MM.1S (cell line): ENCODE measurements around the gene CFAP54.

ENCODE experiments used
- DNase-seq: peaks from one replicate; pipeline ENCODE4 v3.0.0-alpha.2; 2015
- H2AFZ ChIP-seq: fragments of 300-600 bp; sonication (generic); 2 replicates; pipeline ENCODE4 v1.6.0; 2016; ENCODE audit warnings: antibody characterized with exemption, low read length
- H3F3A ChIP-seq: fragments of 300-600 bp; sonication (generic); 2 replicates; pipeline ENCODE4 v1.6.1; 2016; ENCODE audit warnings: mild to moderate bottlenecking, antibody characterized with exemption, low read length, moderate library complexity, mixed read lengths; ENCODE audit not compliant: insufficient read depth
- H3K27ac ChIP-seq: fragments of 300-600 bp; sonication (generic); 2 replicates; pipeline ENCODE4 v1.5.1; 2016; ENCODE audit warnings: mild to moderate bottlenecking, low read length
- H3K27me3 ChIP-seq: fragments of 300-600 bp; sonication (generic); replicated peaks from 2 replicates; pipeline ENCODE4 v1.6.0; 2016; ENCODE audit warnings: low read length; ENCODE audit not compliant: insufficient read depth
- H3K36me3 ChIP-seq: fragments of 300-600 bp; sonication (generic); replicated peaks from 2 replicates; pipeline ENCODE4 v1.6.1; 2016; ENCODE audit warnings: mild to moderate bottlenecking, low read length, mixed read lengths; ENCODE audit not compliant: insufficient read depth
- H3K4me1 ChIP-seq: fragments of 300-600 bp; sonication (generic); 2 replicates; pipeline ENCODE4 v1.6.1; 2016; ENCODE audit warnings: low read length, mixed read lengths
- H3K4me2 ChIP-seq: fragments of 300-600 bp; sonication (generic); 2 replicates; pipeline ENCODE4 v1.6.0; 2016; ENCODE audit warnings: low read depth, low read length
- H3K4me3 ChIP-seq: fragments of 300-600 bp; sonication (generic); 2 replicates; pipeline ENCODE4 v1.5.1; 2016; ENCODE audit warnings: low read length, mixed read lengths
- H3K79me2 ChIP-seq: fragments of 300-600 bp; sonication (generic); 2 replicates; pipeline ENCODE4 v1.6.1; 2016; ENCODE audit warnings: mixed run types, low read length, mixed read lengths
- H3K9ac ChIP-seq: fragments of 300-600 bp; sonication (generic); 2 replicates; pipeline ENCODE4 v1.6.1; 2016; ENCODE audit warnings: low read length, mixed read lengths
- H3K9me2 ChIP-seq: fragments of 300-600 bp; sonication (generic); replicated peaks from 2 replicates; pipeline ENCODE4 v1.6.1; 2016; ENCODE audit warnings: mild to moderate bottlenecking, low read length, mixed read lengths; ENCODE audit not compliant: insufficient read depth
- H3K9me3 ChIP-seq: fragments of 300-600 bp; sonication (generic); replicated peaks from 2 replicates; pipeline ENCODE4 v1.6.1; 2016; ENCODE audit warnings: mild to moderate bottlenecking, low read length, mixed read lengths; ENCODE audit not compliant: insufficient read depth
- H4K20me1 ChIP-seq: fragments of 300-600 bp; sonication (generic); 2 replicates; pipeline ENCODE4 v1.6.1; 2016; ENCODE audit warnings: mild to moderate bottlenecking, low read length, moderate library complexity, mixed read lengths; ENCODE audit not compliant: insufficient read depth
- CTCF ChIP-seq: fragments of 300-600 bp; sonication (generic); IDR thresholded peaks from 2 replicates; pipeline ENCODE4 v1.5.1; 2016; ENCODE audit warnings: antibody characterized with exemption, low read length, mixed read lengths
- EZH2 ChIP-seq: fragments of 300-600 bp; sonication (generic); optimal IDR thresholded peaks from 2 replicates; pipeline ENCODE3; 2017; ENCODE audit warnings: low read depth, mild to moderate bottlenecking, antibody characterized with exemption, low read length, mixed read lengths
- EZH2phosphoT487 ChIP-seq: fragments of 300-600 bp; sonication (generic); IDR thresholded peaks from 2 replicates; pipeline ENCODE4 v1.6.1; 2018; ENCODE audit warnings: antibody characterized with exemption, low read length

CFAP54 gene

GRCh38 chr12:96570579-96570978, 81.2 kb downstream of the CFAP54 start:
- peak overlapping the region; percentile 24; the same call in 1 of the 2 replicates for H2AFZ ChIP-seq
- peak overlapping the region; percentile 28; the same call in 1 of the 2 replicates for H3K27ac ChIP-seq
- H3K9me3 ChIP-seq = no peaks in the 10 kb centered on the region
- TF ChIP-seq CTCF = no peak
- no peak for TF ChIP-seq EZH2phosphoT487
- no peak for TF ChIP-seq EZH2
- peak overlapping the region; percentile 61 for H3K4me2 ChIP-seq
- 0 out of 2 replicates have a peak, but pooled peaks cover 5% of the 10 kb centered on the region for H3F3A ChIP-seq
- H3K9me2 ChIP-seq = no peaks in the 10 kb centered on the region
- peaks cover 7% of the 10 kb centered on the region; the same call in 1 of the 2 replicates for H3K4me1 ChIP-seq
- no peaks in the 10 kb centered on the region for H3K36me3 ChIP-seq
- no peak overlapping the region for H3K9ac ChIP-seq
- H3K4me3 ChIP-seq = peak overlapping the region; percentile 14
- H4K20me1 ChIP-seq = no peaks in the 10 kb centered on the region
- H3K79me2 ChIP-seq = no peaks in the 10 kb centered on the region
- DNase-seq = no peak
- H3K27me3 ChIP-seq = no peaks in the 10 kb centered on the region

GRCh38 chr12:96571101-96571862, 81.9 kb downstream of the CFAP54 start:
- H3F3A ChIP-seq = 0 out of 2 replicates have a peak, but pooled peaks cover 5% of the 10 kb centered on the region
- no peaks in the 10 kb centered on the region for H3K9me2 ChIP-seq
- no peaks in the 10 kb centered on the region for H4K20me1 ChIP-seq
- peaks cover 7% of the 10 kb centered on the region; the same call in 1 of the 2 replicates for H3K4me1 ChIP-seq
- H3K4me3 ChIP-seq = peak overlapping the region; percentile 14
- no peaks in the 10 kb centered on the region for H3K79me2 ChIP-seq
- peak overlapping the region; percentile 5; the same call in 1 of the 2 replicates for H3K9ac ChIP-seq
- H3K36me3 ChIP-seq = no peaks in the 10 kb centered on the region
- no peaks in the 10 kb centered on the region for H3K9me3 ChIP-seq
- H3K27me3 ChIP-seq = no peaks in the 10 kb centered on the region
- no peak for TF ChIP-seq EZH2phosphoT487
- TF ChIP-seq CTCF = no peak
- no peak for TF ChIP-seq EZH2
- peak overlapping the region; percentile 28; the same call in 1 of the 2 replicates for H3K27ac ChIP-seq
- H3K4me2 ChIP-seq = peak overlapping the region; percentile 61
- peak overlapping the region; percentile 24 for H2AFZ ChIP-seq
- DNase-seq = peak; percentile 70

- H4K20me1 ChIP-seq = no peaks in the 10 kb centered on the region
- no peaks in the 10 kb centered on the region for H3K27me3 ChIP-seq
- H3K9me2 ChIP-seq = no peaks in the 10 kb centered on the region
- H3K9me3 ChIP-seq = no peaks in the 10 kb centered on the region
- H3K79me2 ChIP-seq = no peaks in the 10 kb centered on the region
- H3K27ac ChIP-seq = no peak overlapping the region
- TF ChIP-seq EZH2 (no peak), CTCF (peak; percentile 70)
- no peak overlapping the region for H3K4me2 ChIP-seq
- H3K4me1 ChIP-seq = no peaks in the 10 kb centered on the region
- H3K36me3 ChIP-seq = no peaks in the 10 kb centered on the region
- peak overlapping the region; percentile 22; the same call in 1 of the 2 replicates for H2AFZ ChIP-seq
- H3K9ac ChIP-seq = no peak overlapping the region
- H3F3A ChIP-seq = no peaks in the 10 kb centered on the region
- no peak overlapping the region for H3K4me3 ChIP-seq
- DNase-seq = peak; percentile 76
These were observed 89.2 kb downstream of the CFAP54 start for GRCh38 chr12:96578526-96579125.
